Spleen (tissue), 11 donors: Measurements from ENCODE around the gene GPR82. TPM values are rescaled to one million over a fixed set of nuclear protein-coding genes. Genes with fewer than 3 reads are reported as not detected.

Source experiments
- DNase-seq: peaks from one replicate; pipeline ENCODE4 v3.0.0-alpha.2; 2020
- H3K27ac ChIP-seq, 8 donors: fragments of 200-600 bp; sonication (generic) in 7 of 8; 1 replicate in 4 of 8; 2 replicates in 4 of 8; pipeline versions ENCODE4 v1.5.0 to v1.8.0; 2016 to 2021; ENCODE audit warnings: inconsistent platforms in 4 of 8, mild to moderate bottlenecking in 4 of 8, moderate library complexity in 1 of 8
- H3K27me3 ChIP-seq, 7 donors: fragments of 200-600 bp; sonication (generic) in 6 of 7; replicated peaks in 1 of 7; 1 replicate in 4 of 7; 2 replicates in 3 of 7; pipeline versions ENCODE4 v1.5.0 to v1.8.0; 2016 to 2021; ENCODE audit warnings: inconsistent platforms in 3 of 7, mild to moderate bottlenecking in 1 of 7
- H3K36me3 ChIP-seq, 6 donors: fragments of 200-600 bp; sonication (generic) in 5 of 6; 1 replicate in 4 of 6; 2 replicates in 2 of 6; pipeline versions ENCODE4 v1.5.0 to v1.8.0; 2016 to 2021; ENCODE audit warnings: inconsistent platforms in 2 of 6
- H3K4me1 ChIP-seq, 6 donors: fragments of 200-600 bp; sonication (generic) in 5 of 6; 1 replicate in 3 of 6; 2 replicates in 3 of 6; pipeline versions ENCODE4 v1.5.0 to v1.8.0; 2016 to 2021; ENCODE audit warnings: inconsistent platforms in 3 of 6
- H3K4me3 ChIP-seq, 8 donors: fragments of 200-600 bp; sonication (generic) in 7 of 8; 1 replicate in 4 of 8; 2 replicates in 4 of 8; pipeline versions ENCODE4 v1.5.0 to v1.8.0; 2016 to 2021; ENCODE audit warnings: inconsistent platforms in 4 of 8, mild to moderate bottlenecking in 4 of 8, moderate library complexity in 2 of 8
- H3K9me3 ChIP-seq, 8 donors: fragments of 200-600 bp; sonication (generic) in 7 of 8; 1 replicate in 4 of 8; 2 replicates in 4 of 8; pipeline versions ENCODE4 v1.5.0 to v1.8.0; 2016 to 2021; ENCODE audit warnings: inconsistent platforms in 4 of 8
- CTCF ChIP-seq, 11 experiments: fragments of 200-600 bp in 7 of 11; fragments of 450-650 bp in 4 of 11; sonication (generic) in 4 of 11; IDR thresholded peaks in 8 of 11; conservative IDR thresholded peaks in 3 of 11; 1 replicate in 7 of 11; 2 replicates in 4 of 11; pipeline versions ENCODE4 v1.4.0 to v1.8.0; 2016 to 2021; ENCODE audit warnings: antibody characterized with exemption in 11 of 11, inconsistent platforms in 4 of 11, mild to moderate bottlenecking in 1 of 11
- POLR2A ChIP-seq, 3 donors: fragments of 450-650 bp; IDR thresholded peaks; one replicate each; pipeline ENCODE4 v1.5.1; 2017; ENCODE audit warnings: antibody characterized with exemption in 3 of 3, mild to moderate bottlenecking in 1 of 3
- POLR2AphosphoS5 ChIP-seq, 3 donors: sonication (generic); formaldehyde crosslinking; IDR thresholded peaks; one replicate each; pipeline ENCODE4 v1.5.1; 2017; ENCODE audit warnings: antibody characterized with exemption in 3 of 3
- WGBS, 5 donors: extraction: QIAGEN DNeasy Blood & Tissue Kit in 3 of 5; methylation state at CpG; one replicate each; pipeline versions ENCODE4 v1.1.5 to v1.1.7; 2013 to 2018; 5-methylcytosine and 5-hydroxymethylcytosine counted together
- intact Hi-C: fragments of 100-400 bp; cut with DNase I; formaldehyde crosslinking; loops from one replicate; pipeline ENCODE4 v1.15.0; 2023; ENCODE audit warnings: low total_unique reads
- polyA plus RNA-seq, 3 donors: library from polyadenylated mRNA; stranded (reverse); fragments of 200-250 nt; gene quantifications; one replicate each; pipeline ENCODE4 v1.2.1, GENCODE V29; 2013
- total RNA-seq, 7 donors: library from RNA; depleted of rRNA in 3 of 7; stranded (reverse); fragments of >200 nt in 3 of 7; fragmentation: NEBNext Ultra II Directional in 4 of 7; extraction: Animal tissue kit (Norgen Biotek cat#: 25700) in 4 of 7; gene quantifications; one replicate each; pipeline versions ENCODE4 v1.1.0 to v1.2.1, GENCODE V29; 2016 to 2021
- donor health status: healthy with polysubstance abuse.
- donor health status: DM: no; HTN: no; CAD: no; lungs with moderate emphysema.
- donor health status: DM: no; HTN: no; CAD: no.
- donor health status: Bipolar disorder and iron deficiency.
- donor health status: healthy.
- donor health status: DM: no; HTN: no; CAD: no.
- donor health status: DM: yes; HTN: yes; CAD: no.

Gene GPR82
- total and polyA plus RNA-seq, 10 donors: 0.26 to 1.7 (median 0.49) TPM

- Histone ChIP-seq H3K4me3 (no peak overlapping the region), H3K27me3 (peaks cover 0 to 6% (median 0%) of the 10 kb centered on the region in 7 donors), H3K27ac (no peak overlapping the region), H3K9me3 (no peaks in the 10 kb centered on the region), H3K4me1 (peaks cover 15 to 54% (median 28%) of the 10 kb centered on the region in 6 donors), H3K36me3 (no peaks in the 10 kb centered on the region)
- WGBS, 5 donors: 48 to 86% (median 55%) methylated on average over 3 of the region's 3 CpGs
- DNase-seq: no peak
- intact Hi-C loops: no loop called here
- TF ChIP-seq POLR2A (IDR thresholded peaks at IDR 0.05): no peak
- no peak for TF ChIP-seq POLR2AphosphoS5 (IDR thresholded peaks at IDR 0.05)
- TF ChIP-seq CTCF (IDR thresholded peaks at IDR 0.05 in 8 of 11, conservative IDR thresholded peaks at IDR 0.05 in 3 of 11): no peak
These were observed 15.5 kb upstream of the GPR82 start for GRCh38 chrX:41708486-41708885.

- H3K4me3 ChIP-seq: no peak overlapping the region
- peaks cover 0 to 9% (median 0%) of the 10 kb centered on the region in 7 donors for H3K27me3 ChIP-seq
- no peak for DNase-seq
- H3K9me3 ChIP-seq: no peaks in the 10 kb centered on the region
- TF ChIP-seq POLR2AphosphoS5 (IDR thresholded peaks at IDR 0.05) (no peak), CTCF (IDR thresholded peaks at IDR 0.05 in 8 of 11, conservative IDR thresholded peaks at IDR 0.05 in 3 of 11) (no peak), POLR2A (IDR thresholded peaks at IDR 0.05) (no peak)
- no peaks in the 10 kb centered on the region for H3K36me3 ChIP-seq
- H3K4me1 ChIP-seq: peaks cover 5 to 30% (median 12%) of the 10 kb centered on the region in 6 donors
- intact Hi-C loops: no loop called here
- no peak overlapping the region for H3K27ac ChIP-seq
- 63 to 100% (median 92%) methylated on average over 5 of the region's 5 CpGs for WGBS, 5 donors
These were observed 12.8 kb upstream of the GPR82 start for GRCh38 chrX:41711021-41711667.

- Histone ChIP-seq H3K27me3 (peaks cover 0 to 16% (median 0%) of the 10 kb centered on the region in 7 donors), H3K27ac (peak overlapping the region in 2 of 8 donors; percentile 15 to 41), H3K9me3 (peaks cover 0 to 35% (median 11%) of the 10 kb centered on the region in 8 donors), H3K4me3 (no peak overlapping the region), H3K4me1 (peaks cover 0 to 36% (median 11%) of the 10 kb centered on the region in 6 donors), H3K36me3 (no peaks in the 10 kb centered on the region)
- 81 to 88% (median 87%) methylated on average over 5 of the region's 5 CpGs for WGBS, 5 donors
- intact Hi-C loops: no loop called here
- no peak for DNase-seq
- TF ChIP-seq CTCF (IDR thresholded peaks at IDR 0.05 in 8 of 11, conservative IDR thresholded peaks at IDR 0.05 in 3 of 11): no peak
- no peak for TF ChIP-seq POLR2AphosphoS5 (IDR thresholded peaks at IDR 0.05)
- no peak for TF ChIP-seq POLR2A (IDR thresholded peaks at IDR 0.05)
These were observed 7.8 kb upstream of the GPR82 start for GRCh38 chrX:41716222-41716621.

GRCh38 chrX:41716767-41717473, 7.1 kb upstream of the GPR82 start:
- WGBS, 5 donors: 83 to 89% (median 86%) methylated on average over 12 of the region's 12 CpGs
- TF ChIP-seq POLR2AphosphoS5 (IDR thresholded peaks at IDR 0.05) (no peak), POLR2A (IDR thresholded peaks at IDR 0.05) (no peak), CTCF (IDR thresholded peaks at IDR 0.05 in 8 of 11, conservative IDR thresholded peaks at IDR 0.05 in 3 of 11) (no peak)
- H3K27me3 ChIP-seq: peaks cover 0 to 12% (median 0%) of the 10 kb centered on the region in 7 donors
- H3K27ac ChIP-seq: peak overlapping the region in 2 of 8 donors; percentile 15 to 41
- peaks cover 0 to 35% (median 11%) of the 10 kb centered on the region in 8 donors for H3K9me3 ChIP-seq
- H3K36me3 ChIP-seq: no peaks in the 10 kb centered on the region
- intact Hi-C loops: no loop called here
- DNase-seq: no peak
- no peak overlapping the region for H3K4me3 ChIP-seq
- H3K4me1 ChIP-seq: peaks cover 0 to 43% (median 12%) of the 10 kb centered on the region in 6 donors
